ENCODE data around the gene CMC2. TPM values are rescaled to one million over a fixed set of nuclear protein-coding genes. Genes with fewer than 3 reads are reported as not detected.
A peak's percentile ranks its signal among the peaks of the same experiment; 100 is the strongest.

The CMC2 gene
- total and polyA plus RNA-seq, 2 of the 13 experiments (the other 11 are each of a cell fraction or from before 2014, with no cell fraction given), result 116 to 129 TPM

DNA sequence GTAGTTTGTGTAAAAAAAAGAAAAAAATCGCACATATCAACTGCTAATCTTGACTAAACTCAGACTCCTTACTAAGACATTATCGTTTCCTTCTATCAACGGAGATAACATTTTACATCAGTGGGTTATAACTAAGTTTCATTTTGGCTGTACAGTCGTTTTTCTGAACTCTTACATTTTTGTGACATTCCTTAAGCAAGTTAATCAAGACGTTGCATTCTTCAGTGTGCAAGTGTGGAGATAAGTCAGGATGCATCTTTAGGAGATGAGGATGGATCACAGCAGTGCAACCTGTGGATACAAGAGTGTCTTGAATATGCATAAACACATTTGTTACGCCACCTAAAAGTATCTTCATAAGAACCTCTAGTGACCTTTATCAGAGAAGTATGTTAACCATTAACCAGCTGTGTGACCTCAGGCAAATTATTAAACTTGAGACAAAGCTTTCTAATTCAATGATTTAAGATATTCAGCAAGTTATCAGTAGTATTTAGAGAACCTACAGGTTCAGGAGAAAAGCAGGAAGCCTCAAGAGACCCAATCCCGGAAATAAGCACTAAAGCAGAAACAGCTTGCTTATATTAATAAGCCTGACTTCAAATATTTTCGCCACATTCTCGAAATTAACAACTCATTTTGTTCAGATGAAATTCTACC, 9.4 kb downstream of the CMC2 start (continued):
- TF ChIP-seq, protein P1, sequence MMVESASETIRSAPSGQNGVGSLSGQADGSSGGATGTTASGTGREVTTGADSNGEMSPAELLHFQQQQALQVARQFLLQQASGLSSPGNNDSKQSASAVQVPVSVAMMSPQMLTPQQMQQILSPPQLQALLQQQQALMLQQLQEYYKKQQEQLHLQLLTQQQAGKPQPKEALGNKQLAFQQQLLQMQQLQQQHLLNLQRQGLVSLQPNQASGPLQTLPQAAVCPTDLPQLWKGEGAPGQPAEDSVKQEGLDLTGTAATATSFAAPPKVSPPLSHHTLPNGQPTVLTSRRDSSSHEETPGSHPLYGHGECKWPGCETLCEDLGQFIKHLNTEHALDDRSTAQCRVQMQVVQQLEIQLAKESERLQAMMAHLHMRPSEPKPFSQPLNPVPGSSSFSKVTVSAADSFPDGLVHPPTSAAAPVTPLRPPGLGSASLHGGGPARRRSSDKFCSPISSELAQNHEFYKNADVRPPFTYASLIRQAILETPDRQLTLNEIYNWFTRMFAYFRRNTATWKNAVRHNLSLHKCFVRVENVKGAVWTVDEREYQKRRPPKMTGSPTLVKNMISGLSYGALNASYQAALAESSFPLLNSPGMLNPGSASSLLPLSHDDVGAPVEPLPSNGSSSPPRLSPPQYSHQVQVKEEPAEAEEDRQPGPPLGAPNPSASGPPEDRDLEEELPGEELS (CRISPR knock-in tag; IDR thresholded peaks at IDR 0.05), result peak; percentile 36; the same call in 1 of the 2 replicates

DNA sequence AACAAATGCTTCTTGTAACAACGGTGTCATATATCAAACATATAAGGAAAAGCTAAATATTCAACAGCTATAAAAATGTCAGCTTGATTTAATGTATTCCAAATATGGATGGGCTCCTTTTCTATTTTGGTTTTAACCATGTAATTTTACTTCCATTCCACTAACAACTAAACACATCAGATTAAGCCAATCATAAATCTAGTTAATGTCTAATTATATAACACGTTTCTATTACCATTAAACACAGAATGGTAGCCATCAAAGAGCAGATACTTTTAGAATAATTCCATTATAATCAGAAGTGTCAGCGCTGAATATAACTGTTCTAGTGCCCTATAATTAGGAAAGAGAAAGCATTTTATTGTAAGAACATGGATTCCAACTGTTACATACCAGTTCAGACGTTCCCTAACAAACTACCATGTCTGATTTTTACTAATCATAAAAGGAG, 10.0 kb downstream of the CMC2 start:
- in situ Hi-C loops (cut with HindIII; ENCODE audit: extremely low pct_ligation_motif_present, low pct_unique_long_range_greater_than_20kb) (no loop called here), intact Hi-C loops (cut with micrococcal nuclease; ENCODE audit: unreplicated experiment) (no loop called here)
- H4K20me1 ChIP-seq (ENCODE audit: insufficient read depth, low read length), result no peaks in the 10 kb centered on the region
- TF ChIP-seq PHF20 (CRISPR knock-in tag; IDR thresholded peaks at IDR 0.05), result no peak
- TF ChIP-seq RARG (CRISPR knock-in tag; IDR thresholded peaks at IDR 0.05; ENCODE audit: low read depth), result peak; percentile 10; the same call in 1 of the 2 replicates
- H3K79me2 ChIP-seq (ENCODE audit: insufficient read depth, low read length), result peaks cover 98% of the 10 kb centered on the region
- peaks cover 84% of the 10 kb centered on the region for H3K4me1 ChIP-seq (ENCODE audit: insufficient read depth, low read length)
- DNase-seq (ENCODE audit: low spot score) (no peak), ATAC-seq (no peak), FAIRE-seq (no peak)
- peak overlapping the region in 2 of 3 experiments; percentile 27 to 52; a peak in 2 of 6 replicates for H3K4me3 ChIP-seq (replicated peaks in 1 of 3; ENCODE audit: insufficient read depth in 1 of 3, low read depth in 2 of 3, low read length in 3 of 3)
- no peaks in the 10 kb centered on the region; the same call in 1 of the 2 replicates for H3K9me3 ChIP-seq (ENCODE audit: low read length)
- no peak overlapping the region for H3K9ac ChIP-seq (ENCODE audit: insufficient read depth, low read depth, low read length)
- no peaks in the 10 kb centered on the region for H3K36me3 ChIP-seq (replicated peaks in 1 of 2; ENCODE audit: control insufficient read depth in 1 of 2, insufficient read depth in 2 of 2, low read length in 2 of 2)
- no peaks in the 10 kb centered on the region for H3K27me3 ChIP-seq (ENCODE audit: control insufficient read depth in 1 of 2, insufficient read depth in 2 of 2, low read length in 2 of 2)
- ChIA-PET POLR2A (interaction anchor here (0.8 to 1.6 kb wide), 3 partner anchors 9 to 81 kb away, joined by 3 to 19 read pairs (median 3); partner anchors contain the start of genes C16orf46, CENPN and CMC2), CTCF (ENCODE audit: low intra/inter-chr PET ratio, low total read pairs) (no interaction called here)
- H3K4me2 ChIP-seq (ENCODE audit: low read depth, low read length), result peak overlapping the region; percentile 74
- H2AFZ ChIP-seq (ENCODE audit: low read length), result no peak overlapping the region
- 86% methylated on average over 4 of the region's 4 CpGs for WGBS (ENCODE audit: low lambda C conversion rate)
- peak overlapping the region; percentile 72 for H3K27ac ChIP-seq (ENCODE audit: extremely low read length, insufficient read depth, low read length)
- TSS peak; percentile 34 for BruUV-seq (replicated peaks)

DNA sequence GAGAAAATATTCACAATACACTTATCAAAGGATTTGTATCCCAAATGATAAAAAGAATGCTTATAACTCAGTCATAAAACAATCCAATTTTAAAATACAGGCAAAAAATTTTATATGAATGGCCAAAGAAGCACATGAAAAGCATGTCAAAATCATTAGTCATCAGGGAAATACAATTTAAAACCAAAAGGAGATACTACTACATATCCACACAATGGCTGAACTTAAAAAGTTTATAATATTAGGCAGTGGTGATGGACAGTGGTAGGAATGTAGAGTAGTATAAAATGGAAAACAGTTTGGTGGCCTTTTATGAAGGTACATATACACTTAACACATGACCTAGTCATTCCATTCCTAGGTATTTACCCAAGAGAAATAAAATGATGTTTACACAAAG, 12.2 kb downstream of the CMC2 start:
- intact Hi-C loops (cut with micrococcal nuclease; ENCODE audit: unreplicated experiment), result no loop called here
- TF ChIP-seq ZNF350 (CRISPR knock-in tag; IDR thresholded peaks at IDR 0.05; ENCODE audit: borderline replicate concordance, low read depth) (no peak), ZNF331 (CRISPR knock-in tag; IDR thresholded peaks at IDR 0.05) (no peak), KAT7 (CRISPR knock-in tag; IDR thresholded peaks at IDR 0.05; ENCODE audit: borderline replicate concordance) (no peak), ZNF451 (CRISPR knock-in tag; IDR thresholded peaks at IDR 0.05) (no peak), HDAC2 (CRISPR knock-in tag; IDR thresholded peaks at IDR 0.05) (no peak), ZNF3 (CRISPR knock-in tag; IDR thresholded peaks at IDR 0.05) (no peak), MTF1 (CRISPR knock-in tag; IDR thresholded peaks at IDR 0.05) (no peak), ZNF34 (CRISPR knock-in tag; IDR thresholded peaks at IDR 0.05; ENCODE audit: borderline replicate concordance) (no peak), ZFP41 (CRISPR knock-in tag; IDR thresholded peaks at IDR 0.05; ENCODE audit: borderline replicate concordance) (no peak)
- TF ChIP-seq, protein P2, sequence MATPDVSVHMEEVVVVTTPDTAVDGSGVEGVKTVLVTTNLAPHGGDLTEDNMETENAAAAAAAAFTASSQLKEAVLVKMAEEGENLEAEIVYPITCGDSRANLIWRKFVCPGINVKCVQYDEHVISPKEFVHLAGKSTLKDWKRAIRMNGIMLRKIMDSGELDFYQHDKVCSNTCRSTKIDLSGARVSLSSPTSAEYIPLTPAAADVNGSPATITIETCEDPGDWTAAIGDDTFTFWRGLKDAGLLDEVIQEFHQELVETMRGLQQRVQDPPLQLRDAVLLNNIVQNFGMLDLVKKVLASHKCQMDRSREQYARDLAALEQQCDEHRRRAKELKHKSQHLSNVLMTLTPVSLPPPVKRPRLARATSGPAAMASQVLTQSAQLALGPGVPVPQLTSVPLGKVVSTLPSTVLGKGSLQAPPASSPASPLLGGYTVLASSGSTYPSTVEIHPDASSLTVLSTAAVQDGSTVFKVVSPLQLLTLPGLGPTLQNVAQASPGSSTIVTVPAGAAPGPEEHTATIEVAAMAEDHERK (CRISPR knock-in tag; IDR thresholded peaks at IDR 0.05; ENCODE audit: low read depth), result no peak
- TF ChIP-seq, protein P3, sequence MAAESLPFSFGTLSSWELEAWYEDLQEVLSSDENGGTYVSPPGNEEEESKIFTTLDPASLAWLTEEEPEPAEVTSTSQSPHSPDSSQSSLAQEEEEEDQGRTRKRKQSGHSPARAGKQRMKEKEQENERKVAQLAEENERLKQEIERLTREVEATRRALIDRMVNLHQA (CRISPR knock-in tag; IDR thresholded peaks at IDR 0.05), result no peak

More for the DNA sequence above, 12.2 kb downstream of the CMC2 start:
- Histone ChIP-seq H2AFZ (ENCODE audit: low read length) (no peak overlapping the region), H3K79me2 (ENCODE audit: insufficient read depth, low read length) (peaks cover 96% of the 10 kb centered on the region), H4K20me1 (ENCODE audit: insufficient read depth, low read length) (no peaks in the 10 kb centered on the region), H3K27me3 (ENCODE audit: control insufficient read depth in 1 of 2, insufficient read depth in 2 of 2, low read length in 2 of 2) (no peaks in the 10 kb centered on the region), H3K4me2 (ENCODE audit: low read depth, low read length) (no peak overlapping the region), H3K27ac (ENCODE audit: extremely low read length, insufficient read depth, low read length) (no peak overlapping the region), H3K4me1 (ENCODE audit: insufficient read depth, low read length) (peaks cover 91% of the 10 kb centered on the region), H3K36me3 (replicated peaks in 1 of 2; ENCODE audit: control insufficient read depth in 1 of 2, insufficient read depth in 2 of 2, low read length in 2 of 2) (no peaks in the 10 kb centered on the region), H3K4me3 (replicated peaks in 1 of 3; ENCODE audit: insufficient read depth in 1 of 3, low read depth in 2 of 3, low read length in 3 of 3) (no peak overlapping the region), H3K9ac (ENCODE audit: insufficient read depth, low read depth, low read length) (no peak overlapping the region), H3K9me3 (ENCODE audit: low read length) (no peaks in the 10 kb centered on the region; the same call in 1 of the 2 replicates)
- ChIA-PET CTCF (ENCODE audit: low intra/inter-chr PET ratio, low total read pairs) (no interaction called here), POLR2A (no interaction called here)
- DNase-seq (ENCODE audit: low spot score) (no peak), FAIRE-seq (no peak), ATAC-seq (no peak)
- in situ Hi-C loops (cut with HindIII; ENCODE audit: extremely low pct_ligation_motif_present, low pct_unique_long_range_greater_than_20kb), result no loop called here
- no TSS peak for BruUV-seq (replicated peaks)
